RWPE2 (cell line): ENCODE measurements around the gene C3orf20.
"Not testable (repeated sequence)": the region's sequence is repeated elsewhere in the genome, so short reads cannot be mapped to it uniquely, and the experiment has no call there.

Experiments
- ATAC-seq: fragments of 200-7000 bp; cut with Tn5 transposase; 3 replicates; pipeline ENCODE4 v1.9.1; 2021; ENCODE audit warnings: low read depth
- DNase-seq: peaks from one replicate; pipeline ENCODE4 v3.0.0-alpha.2; 2020; ENCODE audit warnings: low spot score
- H3K27ac ChIP-seq: fragments of 450-650 bp; 2 replicates; pipeline ENCODE4 v1.5.1; 2017; ENCODE audit warnings: mild to moderate bottlenecking; ENCODE audit not compliant: poor library complexity, severe bottlenecking
- H3K27me3 ChIP-seq: fragments of 250-450 bp; sonication (Bioruptor Pico); 2 replicates; pipeline ENCODE4 v1.5.1; 2021; ENCODE audit warnings: mild to moderate bottlenecking, moderate library complexity; ENCODE audit not compliant: insufficient read depth, poor library complexity, severe bottlenecking
- H3K36me3 ChIP-seq: fragments of 250-450 bp; sonication (Bioruptor Pico); 2 replicates; pipeline ENCODE4 v1.5.1; 2020; ENCODE audit warnings: low read depth, mild to moderate bottlenecking, moderate library complexity
- H3K4me1 ChIP-seq: fragments of 250-450 bp; sonication (Bioruptor Pico); 2 replicates; pipeline ENCODE4 v1.5.1; 2021; ENCODE audit warnings: mild to moderate bottlenecking, moderate library complexity; ENCODE audit not compliant: insufficient read depth, poor library complexity, severe bottlenecking
- H3K4me3 ChIP-seq: fragments of 250-450 bp; sonication (Bioruptor Pico); 2 replicates; pipeline ENCODE4 v1.5.1; 2021; ENCODE audit warnings: mild to moderate bottlenecking, moderate library complexity; ENCODE audit not compliant: severe bottlenecking
- H3K9me3 ChIP-seq: fragments of 250-450 bp; sonication (Bioruptor Pico); 2 replicates; pipeline ENCODE4 v1.5.1; 2021; ENCODE audit warnings: mild to moderate bottlenecking, moderate library complexity; ENCODE audit not compliant: severe bottlenecking
- CTCF ChIP-seq: fragments of 450-650 bp; IDR thresholded peaks from one replicate; pipeline ENCODE4 v1.5.1; 2017; ENCODE audit warnings: mild to moderate bottlenecking, moderate library complexity; ENCODE audit not compliant: poor library complexity, severe bottlenecking

The C3orf20 gene

GRCh38 chr3:14647976-14648955, 26.7 kb upstream of the C3orf20 start:
- Histone ChIP-seq H3K4me1 (peaks cover 8% of the 10 kb centered on the region), H3K4me3 (no peak overlapping the region), H3K27me3 (no peaks in the 10 kb centered on the region), H3K36me3 (no peaks in the 10 kb centered on the region), H3K9me3 (no peaks in the 10 kb centered on the region), H3K27ac (no peak overlapping the region)
- TF ChIP-seq CTCF: no peak
- DNase-seq: no peak
- no peak for ATAC-seq

GRCh38 chr3:14649466-14649865, 25.5 kb upstream of the C3orf20 start:
- DNase-seq: no peak
- H3K36me3 ChIP-seq: peaks cover 10% of the 10 kb centered on the region
- no peak for TF ChIP-seq CTCF
- no peak overlapping the region for H3K4me3 ChIP-seq
- peaks cover 9% of the 10 kb centered on the region for H3K4me1 ChIP-seq
- no peak overlapping the region for H3K27ac ChIP-seq
- no peaks in the 10 kb centered on the region for H3K27me3 ChIP-seq
- no peaks in the 10 kb centered on the region for H3K9me3 ChIP-seq
- ATAC-seq: no peak

GRCh38 chr3:14650193-14650592, 24.7 kb upstream of the C3orf20 start:
- no peak for ATAC-seq
- no peak for TF ChIP-seq CTCF
- Histone ChIP-seq H3K36me3 (peaks cover 17% of the 10 kb centered on the region), H3K4me1 (peaks cover 9% of the 10 kb centered on the region), H3K27me3 (no peaks in the 10 kb centered on the region), H3K4me3 (no peak overlapping the region), H3K9me3 (no peaks in the 10 kb centered on the region), H3K27ac (no peak overlapping the region)
- no peak for DNase-seq

GRCh38 chr3:14651440-14652251, 23.3 kb upstream of the C3orf20 start, which contains the start of gene CCDC174:
TSS of gene CCDC174 (plus strand) at chr3:14651762. CDS start at chr3:14651837, 75 bp downstream.
- ATAC-seq (peak; percentile 97), DNase-seq (peak; percentile 90)
- no peak for TF ChIP-seq CTCF
- Histone ChIP-seq H3K27ac (peak within 1 kb of the TSS; percentile 39), H3K36me3 (peaks cover 31% of the 10 kb centered on the region), H3K9me3 (no peaks in the 10 kb centered on the region), H3K4me1 (peaks cover 9% of the 10 kb centered on the region), H3K4me3 (peak within 1 kb of the TSS; percentile 62), H3K27me3 (no peaks in the 10 kb centered on the region)

GRCh38 chr3:14652360-14652907, 22.5 kb upstream of the C3orf20 start:
- not testable (repeated sequence) for DNase-seq, H3K9me3 ChIP-seq, H3K4me1 ChIP-seq, H3K27me3 ChIP-seq, ATAC-seq
- peaks cover 39% of the 10 kb centered on the region for H3K36me3 ChIP-seq
- H3K4me3 ChIP-seq: peak overlapping the region; percentile 62
- peak overlapping the region; percentile 39 for H3K27ac ChIP-seq
